ENCODE measurements around the gene EPC1. TPM values are rescaled to one million over a fixed set of nuclear protein-coding genes. Genes with fewer than 3 reads are reported as not detected.

The EPC1 gene
- total and polyA plus RNA-seq, 2 donors (not counting 1 experiment from before 2014, with no cell fraction given): 22.7 to 28.1 TPM

- TF ChIP-seq CTCF (conservative IDR thresholded peaks at IDR 0.05 in 1 of 2, IDR thresholded peaks at IDR 0.05 in 1 of 2; ENCODE audit: low read depth in 1 of 2, low read length in 2 of 2) (no peak), EZH2 (IDR thresholded peaks at IDR 0.05; ENCODE audit: low read length, missing control alignments) (no peak)
- Histone ChIP-seq H4K20me1 (ENCODE audit: control insufficient read depth, extremely low read depth, insufficient read depth, low read length) (no peaks in the 10 kb centered on the region), H3K79me2 (ENCODE audit: control insufficient read depth, insufficient read depth, low read length) (no peaks in the 10 kb centered on the region), H3K4me3 (replicated peaks in 1 of 4; ENCODE audit: control extremely low read depth in 1 of 4, insufficient read depth in 1 of 4, low read depth in 3 of 4, low read length in 4 of 4) (no peak overlapping the region), H3K36me3 (ENCODE audit: control insufficient read depth, insufficient read depth, low read length) (no peaks in the 10 kb centered on the region), H3K9ac (ENCODE audit: insufficient read depth, low read length) (no peak overlapping the region), H3K9me3 (ENCODE audit: control insufficient read depth, insufficient read depth, low read depth, low read length) (no peaks in the 10 kb centered on the region), H3K27me3 (ENCODE audit: control insufficient read depth, insufficient read depth, low read length) (no peaks in the 10 kb centered on the region), H3K4me2 (ENCODE audit: extremely low read depth, insufficient read depth, low read length) (no peak overlapping the region), H3K27ac (ENCODE audit: insufficient read depth, low read length) (no peak overlapping the region), H3K4me1 (ENCODE audit: control insufficient read depth, extremely low read depth, insufficient read depth, low read length) (no peaks in the 10 kb centered on the region), H2AFZ (ENCODE audit: low read length) (no peak overlapping the region)
- no peak for DNase-seq (ENCODE audit: low read depth in 2 of 2)
Measured at GRCh38 chr10:32245760-32246159, 101.2 kb downstream of the EPC1 start.

- no peak for DNase-seq (ENCODE audit: low read depth in 2 of 2)
- no peaks in the 10 kb centered on the region for H3K36me3 ChIP-seq (ENCODE audit: control insufficient read depth, insufficient read depth, low read length)
- TF ChIP-seq CTCF (conservative IDR thresholded peaks at IDR 0.05 in 1 of 2, IDR thresholded peaks at IDR 0.05 in 1 of 2; ENCODE audit: low read depth in 1 of 2, low read length in 2 of 2): no peak
- TF ChIP-seq EZH2 (IDR thresholded peaks at IDR 0.05; ENCODE audit: low read length, missing control alignments): no peak
Measured at GRCh38 chr10:32244421-32245207, 102.3 kb downstream of the EPC1 start.

GRCh38 chr10:32244011-32244410 is 102.9 kb downstream of the EPC1 start:
- no peaks in the 10 kb centered on the region for H3K79me2 ChIP-seq (ENCODE audit: control insufficient read depth, insufficient read depth, low read length)
- TF ChIP-seq EZH2 (IDR thresholded peaks at IDR 0.05; ENCODE audit: low read length, missing control alignments): no peak
- no peak overlapping the region for H3K9ac ChIP-seq (ENCODE audit: insufficient read depth, low read length)
- H3K4me3 ChIP-seq (replicated peaks in 1 of 4; ENCODE audit: control extremely low read depth in 1 of 4, insufficient read depth in 1 of 4, low read depth in 3 of 4, low read length in 4 of 4): no peak overlapping the region
- peaks cover 2% of the 10 kb centered on the region for H3K4me1 ChIP-seq (ENCODE audit: control insufficient read depth, extremely low read depth, insufficient read depth, low read length)
- H3K4me2 ChIP-seq (ENCODE audit: extremely low read depth, insufficient read depth, low read length): no peak overlapping the region
- no peak overlapping the region for H2AFZ ChIP-seq (ENCODE audit: low read length)
- no peaks in the 10 kb centered on the region for H3K9me3 ChIP-seq (ENCODE audit: control insufficient read depth, insufficient read depth, low read depth, low read length)
- no peaks in the 10 kb centered on the region for H4K20me1 ChIP-seq (ENCODE audit: control insufficient read depth, extremely low read depth, insufficient read depth, low read length)
- no peak for DNase-seq (ENCODE audit: low read depth in 2 of 2)
- H3K27ac ChIP-seq (ENCODE audit: insufficient read depth, low read length): no peak overlapping the region
- no peaks in the 10 kb centered on the region for H3K36me3 ChIP-seq (ENCODE audit: control insufficient read depth, insufficient read depth, low read length)
- H3K27me3 ChIP-seq (ENCODE audit: control insufficient read depth, insufficient read depth, low read length): no peaks in the 10 kb centered on the region

More at GRCh38 chr10:32244421-32245207, 102.3 kb downstream of the EPC1 start:
- no peak overlapping the region for H3K27ac ChIP-seq (ENCODE audit: insufficient read depth, low read length)
- no peak overlapping the region for H3K9ac ChIP-seq (ENCODE audit: insufficient read depth, low read length)
- no peaks in the 10 kb centered on the region for H4K20me1 ChIP-seq (ENCODE audit: control insufficient read depth, extremely low read depth, insufficient read depth, low read length)
- H3K79me2 ChIP-seq (ENCODE audit: control insufficient read depth, insufficient read depth, low read length): no peaks in the 10 kb centered on the region
- no peak overlapping the region for H3K4me3 ChIP-seq (replicated peaks in 1 of 4; ENCODE audit: control extremely low read depth in 1 of 4, insufficient read depth in 1 of 4, low read depth in 3 of 4, low read length in 4 of 4)
- H3K4me1 ChIP-seq (ENCODE audit: control insufficient read depth, extremely low read depth, insufficient read depth, low read length): peaks cover under 1% of the 10 kb centered on the region
- no peaks in the 10 kb centered on the region for H3K27me3 ChIP-seq (ENCODE audit: control insufficient read depth, insufficient read depth, low read length)
- no peak overlapping the region for H3K4me2 ChIP-seq (ENCODE audit: extremely low read depth, insufficient read depth, low read length)
- no peak overlapping the region for H2AFZ ChIP-seq (ENCODE audit: low read length)
- H3K9me3 ChIP-seq (ENCODE audit: control insufficient read depth, insufficient read depth, low read depth, low read length): no peaks in the 10 kb centered on the region
